Transverse colon (tissue), 4 donors: ENCODE measurements around the gene TPSD1. TPM values are rescaled to one million over a fixed set of nuclear protein-coding genes. Genes with fewer than 3 reads are reported as not detected.

Experiments used
- DNase-seq: peaks from one replicate; pipeline ENCODE4 v3.0.0-alpha.2; 2019
- H3K27ac ChIP-seq, 4 donors: fragments of 200-600 bp; sonication (generic); 2 replicates each; pipeline ENCODE4 v1.5.1; 2016 to 2018; ENCODE audit warnings: inconsistent platforms in 4 of 4
- H3K27me3 ChIP-seq: fragments of 200-600 bp; sonication (generic); 2 replicates; pipeline ENCODE4 v1.5.1; 2017; ENCODE audit warnings: inconsistent platforms
- H3K36me3 ChIP-seq, 4 donors: fragments of 200-600 bp; sonication (generic); 2 replicates each; pipeline ENCODE4 v1.5.1; 2017 to 2019; ENCODE audit warnings: inconsistent platforms in 4 of 4
- H3K4me1 ChIP-seq, 4 donors: fragments of 200-600 bp; sonication (generic); 2 replicates each; pipeline ENCODE4 v1.5.1; 2017 to 2020; ENCODE audit warnings: inconsistent platforms in 4 of 4
- H3K4me3 ChIP-seq, 4 donors: fragments of 200-600 bp; sonication (generic); 1 replicate in 1 of 4; 2 replicates in 3 of 4; pipeline versions ENCODE4 v1.5.1 to v1.6.1; 2017 to 2019; ENCODE audit warnings: inconsistent platforms in 4 of 4
- H3K9me3 ChIP-seq, 2 donors: fragments of 200-600 bp; sonication (generic); 2 replicates each; pipeline ENCODE4 v1.5.1; 2017 to 2019; ENCODE audit warnings: inconsistent platforms in 2 of 2
- CTCF ChIP-seq, 5 experiments: fragments of 200-600 bp in 3 of 5; fragments of 450-650 bp in 2 of 5; sonication (generic) in 3 of 5; IDR thresholded peaks; 1 replicate in 2 of 5; 2 replicates in 3 of 5; pipeline ENCODE4 v1.5.1; 2016 to 2017; ENCODE audit warnings: antibody characterized with exemption in 5 of 5, inconsistent platforms in 3 of 5, mild to moderate bottlenecking in 2 of 5, moderate library complexity in 1 of 5
- EP300 ChIP-seq: sonication (generic); formaldehyde crosslinking; IDR thresholded peaks from one replicate; pipeline ENCODE4 v1.6.1; 2017; ENCODE audit warnings: antibody characterized with exemption, low read depth
- POLR2A ChIP-seq: fragments of 450-650 bp; IDR thresholded peaks from one replicate; pipeline ENCODE4 v1.6.1; 2016; ENCODE audit warnings: antibody characterized with exemption, mild to moderate bottlenecking, moderate library complexity
- POLR2AphosphoS5 ChIP-seq, 3 donors: sonication (generic); formaldehyde crosslinking; IDR thresholded peaks; one replicate each; pipeline ENCODE4 v1.6.1; 2016; ENCODE audit warnings: antibody characterized with exemption in 3 of 3
- WGBS, 2 donors: methylation state at CpG; one replicate each; pipeline ENCODE4 v1.1.5; 2018; ENCODE audit warnings: low coverage in 1 of 2; 5-methylcytosine and 5-hydroxymethylcytosine counted together
- in situ Hi-C, 4 donors: fragments of 200-750 bp; cut with MboI; loops; one replicate each; pipeline versions ENCODE4 v1.15.0 to v1.15.1; 2017; ENCODE audit warnings: low sequenced_read_pairs in 3 of 4, low pct_ligation_motif_present in 1 of 4, low pct_unique_long_range_greater_than_20kb in 1 of 4
- intact Hi-C: fragments of 100-400 bp; cut with DNase I; formaldehyde crosslinking; loops from one replicate; pipeline ENCODE4 v1.15.1; 2023; ENCODE audit warnings: low total_unique reads
- total RNA-seq, 4 donors: library from RNA; depleted of rRNA; stranded (reverse); fragments of >200 nt; gene quantifications; one replicate each; pipeline ENCODE4 v1.1.0, GENCODE V29; 2016

TPSD1 gene
- total RNA-seq, 4 donors from 2014 or later, result 4.6 to 12.0 (median 7.8) TPM; not detected in 1

- Histone ChIP-seq H3K4me1 (peaks cover 0 to 10% (median 6%) of the 10 kb centered on the region in 4 donors), H3K27me3 (peaks cover 32% of the 10 kb centered on the region), H3K36me3 (no peaks in the 10 kb centered on the region), H3K27ac (no peak overlapping the region), H3K4me3 (no peak overlapping the region), H3K9me3 (no peaks in the 10 kb centered on the region)
- in situ Hi-C loops (no loop called here), intact Hi-C loops (no loop called here)
- DNase-seq, result no peak
- 80% methylated on average over 15 of the region's 15 CpGs; no CpG with 5 or more reads in 1 of the 2 donors for WGBS, 2 donors
- TF ChIP-seq EP300, result no peak
- no peak for TF ChIP-seq CTCF (IDR thresholded peaks at IDR 0.05)
- no peak for TF ChIP-seq POLR2A
- TF ChIP-seq POLR2AphosphoS5 (IDR thresholded peaks at IDR 0.05), result no peak
Measured at GRCh38 chr16:1273816-1274215, 17.9 kb downstream of the TPSD1 start.

DNA sequence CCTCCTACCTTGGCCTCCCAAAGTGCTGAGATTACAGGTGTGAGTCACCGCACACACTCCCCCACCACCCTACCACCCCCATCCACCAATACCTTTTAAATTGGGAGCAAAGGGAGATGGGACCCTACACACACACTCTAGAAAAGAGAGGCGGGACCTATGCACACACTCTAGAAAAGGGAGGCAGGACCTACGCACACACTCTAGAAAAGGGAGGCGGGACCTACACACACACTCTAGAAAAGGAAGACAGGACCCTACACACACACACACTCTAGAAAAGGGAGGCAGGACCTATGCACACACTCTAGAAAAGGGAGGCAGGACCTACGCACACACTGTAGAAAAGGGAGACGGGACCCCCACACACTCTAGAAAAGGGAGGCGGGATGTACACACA lies 18.9 kb downstream of the TPSD1 start:
- no peak for DNase-seq
- TF ChIP-seq CTCF (IDR thresholded peaks at IDR 0.05) (no peak), EP300 (no peak), POLR2AphosphoS5 (IDR thresholded peaks at IDR 0.05) (no peak), POLR2A (no peak)
- H3K27ac ChIP-seq, result no peak overlapping the region
- intact Hi-C loops (no loop called here), in situ Hi-C loops (no loop called here)
- H3K4me1 ChIP-seq, result peaks cover 0 to 10% (median 6%) of the 10 kb centered on the region in 4 donors
- WGBS, 2 donors, result 90 to 91% methylated on average over 3 to 7 of the region's 7 CpGs
- H3K27me3 ChIP-seq, result peaks cover 34% of the 10 kb centered on the region
- no peak overlapping the region for H3K4me3 ChIP-seq
- no peaks in the 10 kb centered on the region for H3K9me3 ChIP-seq
- no peaks in the 10 kb centered on the region for H3K36me3 ChIP-seq

GRCh38 chr16:1275791-1276579 lies 20.1 kb downstream of the TPSD1 start:
- TF ChIP-seq EP300 (no peak), POLR2AphosphoS5 (IDR thresholded peaks at IDR 0.05) (no peak), CTCF (IDR thresholded peaks at IDR 0.05) (no peak), POLR2A (no peak)
- peaks cover 0 to 10% (median 6%) of the 10 kb centered on the region in 4 donors for H3K4me1 ChIP-seq
- H3K27ac ChIP-seq, result no peak overlapping the region
- H3K4me3 ChIP-seq, result no peak overlapping the region
- intact Hi-C loops, result no loop called here
- H3K9me3 ChIP-seq, result no peaks in the 10 kb centered on the region
- no peak for DNase-seq
- in situ Hi-C loops, result no loop called here
- no peaks in the 10 kb centered on the region for H3K36me3 ChIP-seq
- H3K27me3 ChIP-seq, result peaks cover 32% of the 10 kb centered on the region
- WGBS, 2 donors, result 66 to 87% methylated on average over 3 to 25 of the region's 30 CpGs

- no peak for DNase-seq
- Histone ChIP-seq H3K4me1 (peaks cover 0 to 8% (median 5%) of the 10 kb centered on the region in 4 donors), H3K27me3 (peaks cover 32% of the 10 kb centered on the region), H3K27ac (no peak overlapping the region), H3K36me3 (no peaks in the 10 kb centered on the region), H3K9me3 (no peaks in the 10 kb centered on the region), H3K4me3 (no peak overlapping the region)
- in situ Hi-C loops (no loop called here), intact Hi-C loops (no loop called here)
- 86% methylated on average over 6 of the region's 14 CpGs; no CpG with 5 or more reads in 1 of the 2 donors for WGBS, 2 donors
- no peak for TF ChIP-seq POLR2A
Measured at GRCh38 chr16:1276580-1276878, 20.7 kb downstream of the TPSD1 start.
